Measurements from ENCODE around the gene RANBP17.
"Not testable (repeated sequence)": the region's sequence is repeated elsewhere in the genome, so short reads cannot be mapped to it uniquely, and the experiment has no call there.

- not testable (repeated sequence) for TF ChIP-seq REST (tag by site-specific recombination; IDR thresholded peaks at IDR 0.05); ZNF10 (tag by site-specific recombination; IDR thresholded peaks at IDR 0.05); ZBTB8A (tag by site-specific recombination; IDR thresholded peaks at IDR 0.05); ZNF112 (tag by site-specific recombination; IDR thresholded peaks at IDR 0.05); MYNN (tag by site-specific recombination; IDR thresholded peaks at IDR 0.05; ENCODE audit: borderline replicate concordance); ZBTB1 (tag by site-specific recombination; IDR thresholded peaks at IDR 0.05); ZNF274 (IDR thresholded peaks at IDR 0.05; ENCODE audit: low read length); ZNF274 (tag by site-specific recombination; IDR thresholded peaks at IDR 0.05; ENCODE audit: borderline replicate concordance); YY1 (tag by site-specific recombination; IDR thresholded peaks at IDR 0.05); ZNF639 (tag by site-specific recombination; IDR thresholded peaks at IDR 0.05); ZNF692 (tag by site-specific recombination; IDR thresholded peaks at IDR 0.05); CTCF (tag by site-specific recombination; IDR thresholded peaks at IDR 0.05)
Measured at GRCh38 chr5:170870390-170870789, 8.6 kb downstream of the RANBP17 start.
